K562 (cell line): ENCODE results near the gene FAM110D. TPM values are rescaled to one million over a fixed set of nuclear protein-coding genes. Genes with fewer than 3 reads are reported as not detected.
A peak's percentile ranks its signal among the peaks of the same experiment; 100 is the strongest.

ENCODE experiments used
- CBFB ChIP-seq: sonication (generic); formaldehyde crosslinking; IDR thresholded peaks from 2 replicates; pipeline ENCODE4 v1.4.0; 2020; ENCODE audit warnings: mild to moderate bottlenecking, missing genetic modification reagents
- CHD1 ChIP-seq: fragments of 200-600 bp; sonication (generic); IDR thresholded peaks from one replicate; pipeline ENCODE4 v1.6.1; 2012; ENCODE audit warnings: mild to moderate bottlenecking, moderate library complexity, low read length, inconsistent platforms
- HDAC2 ChIP-seq: fragments of 450-650 bp; IDR thresholded peaks from 2 replicates; pipeline ENCODE4 v1.6.1; 2016; ENCODE audit warnings: mild to moderate bottlenecking
- MTA2 ChIP-seq: fragments of 450-650 bp; IDR thresholded peaks from 2 replicates; pipeline ENCODE4 v1.6.1; 2016; ENCODE audit warnings: low read depth
- MTA3 ChIP-seq: fragments of 450-650 bp; formaldehyde crosslinking; IDR thresholded peaks from 2 replicates; pipeline ENCODE4 v1.6.1; 2017; ENCODE audit warnings: mild to moderate bottlenecking, borderline replicate concordance
- NCOR1 ChIP-seq: fragments of 450-650 bp; IDR thresholded peaks from 2 replicates; pipeline ENCODE4 v1.6.1; 2016; ENCODE audit warnings: mild to moderate bottlenecking, moderate library complexity
- NFRKB ChIP-seq: fragments of 450-650 bp; IDR thresholded peaks from 2 replicates; pipeline ENCODE4 v1.6.1; 2016; ENCODE audit warnings: low read depth
- OTX1 ChIP-seq: fragments of 450-650 bp; formaldehyde crosslinking; IDR thresholded peaks from 2 replicates; pipeline ENCODE4 v1.4.0; 2022; ENCODE audit warnings: mild to moderate bottlenecking
- RBM17 ChIP-seq: fragments of 200-400 bp; formaldehyde crosslinking; IDR thresholded peaks from 2 replicates; pipeline ENCODE4 v1.6.1; 2017; ENCODE audit warnings: low read depth, mild to moderate bottlenecking, low read length, borderline replicate concordance
- RBM22 ChIP-seq: fragments of 200-400 bp; formaldehyde crosslinking; IDR thresholded peaks from 2 replicates; pipeline ENCODE4 v1.6.1; 2018; ENCODE audit warnings: low read length, low read depth; ENCODE audit not compliant: poor library complexity, severe bottlenecking
- SMAD3 ChIP-seq: fragments of 450-650 bp; formaldehyde crosslinking; conservative IDR thresholded peaks from 2 replicates; pipeline ENCODE4 v1.4.0; 2020; ENCODE audit warnings: mild to moderate bottlenecking
- ZBTB8A ChIP-seq: fragments of 450-650 bp; IDR thresholded peaks from 2 replicates; pipeline ENCODE4 v1.6.1; 2018; ENCODE audit warnings: mild to moderate bottlenecking, moderate library complexity; ENCODE audit not compliant: partially characterized antibody
- ZNF124 ChIP-seq: sonication (generic); formaldehyde crosslinking; IDR thresholded peaks from 2 replicates; pipeline ENCODE4 v1.8.1; 2022; ENCODE audit warnings: missing genetic modification reagents
- ZNF212 ChIP-seq: fragments of 450-650 bp; formaldehyde crosslinking; IDR thresholded peaks from 2 replicates; pipeline ENCODE4 v1.4.0; 2020; ENCODE audit warnings: mild to moderate bottlenecking
- ZNF384 ChIP-seq: IDR thresholded peaks from 2 replicates; pipeline ENCODE4 v1.6.1; 2012; ENCODE audit warnings: low read depth, low read length, improper control_type of control experiment
- ZNF785 ChIP-seq: fragments of 250-450 bp; sonication (Bioruptor Pico); IDR thresholded peaks from 2 replicates; pipeline ENCODE4 v1.4.0; 2020; ENCODE audit warnings: mild to moderate bottlenecking
- polyA plus RNA-seq, 8 experiments: library from polyadenylated mRNA; depleted of rRNA in 4 of 8; stranded (reverse) in 5 of 8; unstranded in 3 of 8; fragments of >200 nt; fragmentation: Nextera tagmentation in 2 of 8; fragmentation: Illumina TruSeq in 1 of 8; extraction: Ambion mirVana in 2 of 8; extraction: Trizol in 1 of 8; gene quantifications; 2 replicates each; pipeline versions ENCODE4 v1.2.1 to v1.2.3, GENCODE V29; 2011 to 2014; ENCODE audit warnings: inconsistent platforms in 1 of 8, missing spikeins in 1 of 8
- total RNA-seq, 7 experiments: library from RNA; depleted of rRNA in 6 of 7; stranded (reverse); fragments of >200 nt in 6 of 7; fragmentation: Illumina TruSeq in 2 of 7; extraction: Trizol in 2 of 7; gene quantifications; 2 replicates each; pipeline versions ENCODE4 v1.2.1 to v1.2.3, GENCODE V29; 2011 to 2021; ENCODE audit warnings: low replicate concordance in 1 of 7
- TF ChIP-seq, protein P1 (sequence below): fragments of 450-650 bp; IDR thresholded peaks from 2 replicates; pipeline ENCODE4 v1.6.1; 2017; ENCODE audit warnings: mild to moderate bottlenecking, moderate library complexity
- TF ChIP-seq, protein P2 (sequence below): fragments of 250-450 bp; sonication (Bioruptor Pico); IDR thresholded peaks from 2 replicates; pipeline ENCODE4 v1.4.0; 2020
- TF ChIP-seq, protein P3 (sequence below): fragments of 250-450 bp; sonication (Bioruptor Pico); IDR thresholded peaks from 2 replicates; pipeline ENCODE4 v1.4.0; 2020; ENCODE audit warnings: mild to moderate bottlenecking, moderate library complexity, borderline replicate concordance

Gene FAM110D
- total and polyA plus RNA-seq, 9 of the 15 experiments (the other 6 are each of a cell fraction or from before 2014, with no cell fraction given): 0.04 to 1.1 (median 0.33) TPM

DNA sequence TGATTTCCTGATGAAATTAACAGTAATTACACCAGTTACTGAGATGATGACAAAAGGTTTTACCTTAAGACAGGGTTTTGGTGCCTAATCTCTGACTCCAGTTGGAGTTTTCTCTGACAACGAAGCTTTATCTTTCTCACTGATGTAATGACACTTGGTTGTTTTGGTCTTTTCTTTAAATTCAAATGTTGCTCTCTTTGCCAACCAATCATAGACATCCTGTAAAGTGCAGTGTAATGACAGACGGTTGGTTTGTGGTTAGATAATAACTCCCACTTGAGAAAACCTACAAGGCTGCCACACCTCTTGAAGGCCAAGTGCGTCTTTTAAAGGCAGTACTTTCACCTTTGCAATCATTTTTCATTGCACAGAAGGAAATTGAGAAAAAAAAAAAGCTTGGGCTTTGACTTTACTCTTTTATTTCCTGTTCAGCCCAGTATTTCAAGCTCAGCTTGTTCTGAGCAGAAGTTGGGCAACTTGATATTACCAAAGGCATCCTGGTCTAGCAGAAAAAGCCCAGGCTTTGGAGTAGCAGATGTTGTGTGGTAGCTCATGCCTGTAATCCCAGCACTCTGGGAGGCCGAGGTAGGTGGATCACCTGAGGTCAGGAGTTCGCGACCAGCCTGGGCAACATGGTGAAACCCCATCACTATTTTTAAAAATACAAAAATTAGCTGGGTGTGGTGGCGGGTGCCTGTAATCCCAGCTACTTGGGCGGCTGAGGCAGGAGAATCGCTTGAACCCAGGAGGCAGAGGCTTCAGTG lies 32.4 kb upstream of the FAM110D start (continued):
- TF ChIP-seq, protein P1, sequence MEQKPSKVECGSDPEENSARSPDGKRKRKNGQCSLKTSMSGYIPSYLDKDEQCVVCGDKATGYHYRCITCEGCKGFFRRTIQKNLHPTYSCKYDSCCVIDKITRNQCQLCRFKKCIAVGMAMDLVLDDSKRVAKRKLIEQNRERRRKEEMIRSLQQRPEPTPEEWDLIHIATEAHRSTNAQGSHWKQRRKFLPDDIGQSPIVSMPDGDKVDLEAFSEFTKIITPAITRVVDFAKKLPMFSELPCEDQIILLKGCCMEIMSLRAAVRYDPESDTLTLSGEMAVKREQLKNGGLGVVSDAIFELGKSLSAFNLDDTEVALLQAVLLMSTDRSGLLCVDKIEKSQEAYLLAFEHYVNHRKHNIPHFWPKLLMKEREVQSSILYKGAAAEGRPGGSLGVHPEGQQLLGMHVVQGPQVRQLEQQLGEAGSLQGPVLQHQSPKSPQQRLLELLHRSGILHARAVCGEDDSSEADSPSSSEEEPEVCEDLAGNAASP: no peak
- TF ChIP-seq ZNF785 (CRISPR knock-in tag) (0 out of 2 replicates have a peak, but pooled peaks have one; percentile 12), SMAD3 (CRISPR knock-in tag) (no peak; the same call in 1 of the 2 replicates), RBM22 (no peak), ZNF212 (CRISPR knock-in tag) (0 out of 2 replicates have a peak, but pooled peaks have one; percentile 10), OTX1 (CRISPR knock-in tag) (peak; percentile 86; the same call in 1 of the 2 replicates), HDAC2 (peak; percentile 93), NCOR1 (peak; percentile 96), CHD1 (no peak), MTA2 (peak; percentile 88), ZNF124 (CRISPR knock-in tag) (no peak), RBM17 (no peak), NFRKB (peak; percentile 79; the same call in 1 of the 2 replicates), ZNF384 (peak; percentile 89), ZBTB8A (no peak), CBFB (CRISPR knock-in tag) (no peak; the same call in 1 of the 2 replicates), MTA3 (peak; percentile 92)
- TF ChIP-seq, protein P2, sequence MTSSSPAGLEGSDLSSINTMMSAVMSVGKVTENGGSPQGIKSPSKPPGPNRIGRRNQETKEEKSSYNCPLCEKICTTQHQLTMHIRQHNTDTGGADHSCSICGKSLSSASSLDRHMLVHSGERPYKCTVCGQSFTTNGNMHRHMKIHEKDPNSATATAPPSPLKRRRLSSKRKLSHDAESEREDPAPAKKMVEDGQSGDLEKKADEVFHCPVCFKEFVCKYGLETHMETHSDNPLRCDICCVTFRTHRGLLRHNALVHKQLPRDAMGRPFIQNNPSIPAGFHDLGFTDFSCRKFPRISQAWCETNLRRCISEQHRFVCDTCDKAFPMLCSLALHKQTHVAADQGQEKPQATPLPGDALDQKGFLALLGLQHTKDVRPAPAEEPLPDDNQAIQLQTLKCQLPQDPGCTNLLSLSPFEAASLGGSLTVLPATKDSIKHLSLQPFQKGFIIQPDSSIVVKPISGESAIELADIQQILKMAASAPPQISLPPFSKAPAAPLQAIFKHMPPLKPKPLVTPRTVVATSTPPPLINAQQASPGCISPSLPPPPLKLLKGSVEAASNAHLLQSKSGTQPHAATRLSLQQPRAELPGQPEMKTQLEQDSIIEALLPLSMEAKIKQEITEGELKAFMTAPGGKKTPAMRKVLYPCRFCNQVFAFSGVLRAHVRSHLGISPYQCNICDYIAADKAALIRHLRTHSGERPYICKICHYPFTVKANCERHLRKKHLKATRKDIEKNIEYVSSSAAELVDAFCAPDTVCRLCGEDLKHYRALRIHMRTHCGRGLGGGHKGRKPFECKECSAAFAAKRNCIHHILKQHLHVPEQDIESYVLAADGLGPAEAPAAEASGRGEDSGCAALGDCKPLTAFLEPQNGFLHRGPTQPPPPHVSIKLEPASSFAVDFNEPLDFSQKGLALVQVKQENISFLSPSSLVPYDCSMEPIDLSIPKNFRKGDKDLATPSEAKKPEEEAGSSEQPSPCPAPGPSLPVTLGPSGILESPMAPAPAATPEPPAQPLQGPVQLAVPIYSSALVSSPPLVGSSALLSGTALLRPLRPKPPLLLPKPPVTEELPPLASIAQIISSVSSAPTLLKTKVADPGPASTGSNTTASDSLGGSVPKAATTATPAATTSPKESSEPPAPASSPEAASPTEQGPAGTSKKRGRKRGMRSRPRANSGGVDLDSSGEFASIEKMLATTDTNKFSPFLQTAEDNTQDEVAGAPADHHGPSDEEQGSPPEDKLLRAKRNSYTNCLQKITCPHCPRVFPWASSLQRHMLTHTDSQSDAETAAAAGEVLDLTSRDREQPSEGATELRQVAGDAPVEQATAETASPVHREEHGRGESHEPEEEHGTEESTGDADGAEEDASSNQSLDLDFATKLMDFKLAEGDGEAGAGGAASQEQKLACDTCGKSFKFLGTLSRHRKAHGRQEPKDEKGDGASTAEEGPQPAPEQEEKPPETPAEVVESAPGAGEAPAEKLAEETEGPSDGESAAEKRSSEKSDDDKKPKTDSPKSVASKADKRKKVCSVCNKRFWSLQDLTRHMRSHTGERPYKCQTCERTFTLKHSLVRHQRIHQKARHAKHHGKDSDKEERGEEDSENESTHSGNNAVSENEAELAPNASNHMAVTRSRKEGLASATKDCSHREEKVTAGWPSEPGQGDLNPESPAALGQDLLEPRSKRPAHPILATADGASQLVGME (CRISPR knock-in tag): peak; percentile 83; the same call in 1 of the 2 replicates
- TF ChIP-seq, protein P3, sequence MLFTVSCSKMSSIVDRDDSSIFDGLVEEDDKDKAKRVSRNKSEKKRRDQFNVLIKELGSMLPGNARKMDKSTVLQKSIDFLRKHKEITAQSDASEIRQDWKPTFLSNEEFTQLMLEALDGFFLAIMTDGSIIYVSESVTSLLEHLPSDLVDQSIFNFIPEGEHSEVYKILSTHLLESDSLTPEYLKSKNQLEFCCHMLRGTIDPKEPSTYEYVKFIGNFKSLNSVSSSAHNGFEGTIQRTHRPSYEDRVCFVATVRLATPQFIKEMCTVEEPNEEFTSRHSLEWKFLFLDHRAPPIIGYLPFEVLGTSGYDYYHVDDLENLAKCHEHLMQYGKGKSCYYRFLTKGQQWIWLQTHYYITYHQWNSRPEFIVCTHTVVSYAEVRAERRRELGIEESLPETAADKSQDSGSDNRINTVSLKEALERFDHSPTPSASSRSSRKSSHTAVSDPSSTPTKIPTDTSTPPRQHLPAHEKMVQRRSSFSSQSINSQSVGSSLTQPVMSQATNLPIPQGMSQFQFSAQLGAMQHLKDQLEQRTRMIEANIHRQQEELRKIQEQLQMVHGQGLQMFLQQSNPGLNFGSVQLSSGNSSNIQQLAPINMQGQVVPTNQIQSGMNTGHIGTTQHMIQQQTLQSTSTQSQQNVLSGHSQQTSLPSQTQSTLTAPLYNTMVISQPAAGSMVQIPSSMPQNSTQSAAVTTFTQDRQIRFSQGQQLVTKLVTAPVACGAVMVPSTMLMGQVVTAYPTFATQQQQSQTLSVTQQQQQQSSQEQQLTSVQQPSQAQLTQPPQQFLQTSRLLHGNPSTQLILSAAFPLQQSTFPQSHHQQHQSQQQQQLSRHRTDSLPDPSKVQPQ: no peak
